Measurements from ENCODE around the gene FYN. TPM values are rescaled to one million over a fixed set of nuclear protein-coding genes. Genes with fewer than 3 reads are reported as not detected.

FYN gene
- total and polyA plus RNA-seq, 2 of the 4 experiments (the other 2 are of a cell fraction): 30.8 to 36.4 TPM

GRCh38 chr6:111824608-111825337 lies 48.5 kb downstream of the FYN start:
- DNase-seq: peak; percentile 36
- no TSS peak for BruUV-seq (replicated peaks)
- no peak overlapping the region for H4K91ac ChIP-seq (ENCODE audit: insufficient read depth, low read depth, low read length)
- H3K9me3 ChIP-seq (ENCODE audit: control insufficient read depth, insufficient read depth, low read length): no peaks in the 10 kb centered on the region
- 100% methylated on average over 1 of the region's 4 CpGs; no CpG with 5 or more reads in 1 of the 2 experiments for WGBS, 2 experiments (ENCODE audit: extremely low coverage in 2 of 2, insufficient read length in 1 of 2)
- H2AFZ ChIP-seq (replicated peaks; ENCODE audit: low read length, poor library complexity): no peak overlapping the region
- no peak overlapping the region for H3K4ac ChIP-seq (ENCODE audit: low read depth, low read length)
- H3K9ac ChIP-seq (ENCODE audit: low read depth, low read length): no peak overlapping the region
- no peaks in the 10 kb centered on the region for H4K20me1 ChIP-seq (ENCODE audit: insufficient read depth, low read length)
- H2AK9ac ChIP-seq (replicated peaks; ENCODE audit: low read depth, low read length, poor library complexity): no peak overlapping the region
- ATAC-seq (ENCODE audit: low read depth): peak; percentile 21
- H2BK5ac ChIP-seq (ENCODE audit: low read depth, low read length, poor library complexity, severe bottlenecking): no peak overlapping the region
- H3K79me1 ChIP-seq (ENCODE audit: low read depth in 1 of 2, low read length in 2 of 2): peaks cover 12 to 20% of the 10 kb centered on the region in 2 experiments
- ChIA-PET POLR2A (ENCODE audit: unreplicated experiment) (no interaction called here), CTCF (interaction anchor here (0.8 to 1.3 kb wide), 2 partner anchors 8 to 19 kb away, joined by 3 to 4 read pairs; no protein-coding TSS in a partner anchor)
- peaks cover 16% of the 10 kb centered on the region for H3K4me1 ChIP-seq (ENCODE audit: control insufficient read depth, insufficient read depth, low read length)
- H3K36me3 ChIP-seq (ENCODE audit: control insufficient read depth, insufficient read depth, low read length): peaks cover 2% of the 10 kb centered on the region; the same call in 1 of the 2 replicates
- H2AK5ac ChIP-seq (ENCODE audit: low read depth, low read length): no peak overlapping the region
- no peak overlapping the region for H4K8ac ChIP-seq (ENCODE audit: low read depth in 2 of 2, low read length in 2 of 2)
- H3K4me3 ChIP-seq (ENCODE audit: insufficient read depth, low read depth, low read length): no peak overlapping the region
- TF ChIP-seq, protein P1, sequence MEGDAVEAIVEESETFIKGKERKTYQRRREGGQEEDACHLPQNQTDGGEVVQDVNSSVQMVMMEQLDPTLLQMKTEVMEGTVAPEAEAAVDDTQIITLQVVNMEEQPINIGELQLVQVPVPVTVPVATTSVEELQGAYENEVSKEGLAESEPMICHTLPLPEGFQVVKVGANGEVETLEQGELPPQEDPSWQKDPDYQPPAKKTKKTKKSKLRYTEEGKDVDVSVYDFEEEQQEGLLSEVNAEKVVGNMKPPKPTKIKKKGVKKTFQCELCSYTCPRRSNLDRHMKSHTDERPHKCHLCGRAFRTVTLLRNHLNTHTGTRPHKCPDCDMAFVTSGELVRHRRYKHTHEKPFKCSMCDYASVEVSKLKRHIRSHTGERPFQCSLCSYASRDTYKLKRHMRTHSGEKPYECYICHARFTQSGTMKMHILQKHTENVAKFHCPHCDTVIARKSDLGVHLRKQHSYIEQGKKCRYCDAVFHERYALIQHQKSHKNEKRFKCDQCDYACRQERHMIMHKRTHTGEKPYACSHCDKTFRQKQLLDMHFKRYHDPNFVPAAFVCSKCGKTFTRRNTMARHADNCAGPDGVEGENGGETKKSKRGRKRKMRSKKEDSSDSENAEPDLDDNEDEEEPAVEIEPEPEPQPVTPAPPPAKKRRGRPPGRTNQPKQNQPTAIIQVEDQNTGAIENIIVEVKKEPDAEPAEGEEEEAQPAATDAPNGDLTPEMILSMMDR (conservative IDR thresholded peaks at IDR 0.05; ENCODE audit: low read depth, low read length): no peak
- no peak for TF ChIP-seq MAFK (IDR thresholded peaks at IDR 0.05; ENCODE audit: low read depth, low read length)
- no peak for TF ChIP-seq MAZ (IDR thresholded peaks at IDR 0.05; ENCODE audit: borderline replicate concordance, low read depth, low read length)
- TF ChIP-seq, protein P2, sequence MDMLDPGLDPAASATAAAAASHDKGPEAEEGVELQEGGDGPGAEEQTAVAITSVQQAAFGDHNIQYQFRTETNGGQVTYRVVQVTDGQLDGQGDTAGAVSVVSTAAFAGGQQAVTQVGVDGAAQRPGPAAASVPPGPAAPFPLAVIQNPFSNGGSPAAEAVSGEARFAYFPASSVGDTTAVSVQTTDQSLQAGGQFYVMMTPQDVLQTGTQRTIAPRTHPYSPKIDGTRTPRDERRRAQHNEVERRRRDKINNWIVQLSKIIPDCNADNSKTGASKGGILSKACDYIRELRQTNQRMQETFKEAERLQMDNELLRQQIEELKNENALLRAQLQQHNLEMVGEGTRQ (IDR thresholded peaks at IDR 0.05; ENCODE audit: low read depth, low read length): no peak
- TF ChIP-seq BHLHE40 (IDR thresholded peaks at IDR 0.05; ENCODE audit: low read depth, low read length): no peak
- no peak for TF ChIP-seq RCOR1 (IDR thresholded peaks at IDR 0.05; ENCODE audit: insufficient replicate concordance, low read length)
- in situ Hi-C loops (cut with MboI; ENCODE audit: low sequenced_read_pairs) (no loop called here), intact Hi-C loops (cut with micrococcal nuclease) (loop anchor here (5.0 kb wide), 1 partner anchor 112 kb away; no protein-coding TSS in a partner anchor), dilution Hi-C loops (cut with HindIII; ENCODE audit: low sequenced_read_pairs, unreplicated experiment) (no loop called here)
- H3K4me2 ChIP-seq (ENCODE audit: low read depth, low read length): no peak overlapping the region
- H2BK15ac ChIP-seq (ENCODE audit: low read depth, low read length): no peak overlapping the region
- no peaks in the 10 kb centered on the region for H3K27me3 ChIP-seq (ENCODE audit: control insufficient read depth, insufficient read depth, low read length)
- 0 out of 2 replicates have a peak overlapping the region, but pooled peaks have one; percentile 20 for H2BK20ac ChIP-seq (ENCODE audit: low read depth, low read length)
- H3K56ac ChIP-seq (ENCODE audit: extremely low read depth, insufficient read depth, low read length): no peak overlapping the region
- no peak overlapping the region; the same call in 1 of the 2 replicates for H3K14ac ChIP-seq (replicated peaks; ENCODE audit: low read depth, low read length)
- no peak overlapping the region for H3K27ac ChIP-seq (ENCODE audit: insufficient read depth, low read length)
- peak overlapping the region; percentile 48; the same call in 1 of the 2 replicates for H3K18ac ChIP-seq (ENCODE audit: low read depth, low read length)
- H4K5ac ChIP-seq (ENCODE audit: low read depth, low read length): no peak overlapping the region
- H2BK120ac ChIP-seq (ENCODE audit: low read depth, low read length): no peak overlapping the region
- H3K9me1 ChIP-seq (ENCODE audit: insufficient read depth, low read length): peaks cover 10% of the 10 kb centered on the region
- no peak overlapping the region for H3K23ac ChIP-seq (ENCODE audit: low read depth, low read length)

All from IMR-90 (cell line).